MG63 (cell line): Measurements from ENCODE around the gene POR. TPM values are rescaled to one million over a fixed set of nuclear protein-coding genes. Genes with fewer than 3 reads are reported as not detected.

Experiments used
- DNase-seq: peaks from one replicate; pipeline ENCODE4 v3.0.0-alpha.2; 2020
- H3K27me3 ChIP-seq: fragments of 250-450 bp; sonication (Bioruptor Pico); 2 replicates; pipeline ENCODE4 v1.5.1; 2020; ENCODE audit warnings: mild to moderate bottlenecking, moderate library complexity
- H3K36me3 ChIP-seq: fragments of 250-450 bp; sonication (Bioruptor Pico); 2 replicates; pipeline ENCODE4 v1.5.1; 2020; ENCODE audit warnings: mild to moderate bottlenecking, moderate library complexity
- H3K4me3 ChIP-seq: fragments of 250-450 bp; sonication (Bioruptor Pico); 2 replicates; pipeline ENCODE4 v1.5.1; 2020; ENCODE audit warnings: mild to moderate bottlenecking, moderate library complexity
- H3K9me3 ChIP-seq: fragments of 250-450 bp; sonication (Bioruptor Pico); 2 replicates; pipeline ENCODE4 v1.5.1; 2020; ENCODE audit warnings: mild to moderate bottlenecking, moderate library complexity
- total RNA-seq: library from RNA; depleted of rRNA; stranded (reverse); fragments of >200 nt; shearing (Covaris generic); gene quantifications from 2 replicates; pipeline ENCODE4 v1.2.3, GENCODE V29; 2014; ENCODE audit warnings: low replicate concordance

Gene POR
- total RNA-seq, 1 experiment from 2014 or later, result 23.3 TPM

DNA sequence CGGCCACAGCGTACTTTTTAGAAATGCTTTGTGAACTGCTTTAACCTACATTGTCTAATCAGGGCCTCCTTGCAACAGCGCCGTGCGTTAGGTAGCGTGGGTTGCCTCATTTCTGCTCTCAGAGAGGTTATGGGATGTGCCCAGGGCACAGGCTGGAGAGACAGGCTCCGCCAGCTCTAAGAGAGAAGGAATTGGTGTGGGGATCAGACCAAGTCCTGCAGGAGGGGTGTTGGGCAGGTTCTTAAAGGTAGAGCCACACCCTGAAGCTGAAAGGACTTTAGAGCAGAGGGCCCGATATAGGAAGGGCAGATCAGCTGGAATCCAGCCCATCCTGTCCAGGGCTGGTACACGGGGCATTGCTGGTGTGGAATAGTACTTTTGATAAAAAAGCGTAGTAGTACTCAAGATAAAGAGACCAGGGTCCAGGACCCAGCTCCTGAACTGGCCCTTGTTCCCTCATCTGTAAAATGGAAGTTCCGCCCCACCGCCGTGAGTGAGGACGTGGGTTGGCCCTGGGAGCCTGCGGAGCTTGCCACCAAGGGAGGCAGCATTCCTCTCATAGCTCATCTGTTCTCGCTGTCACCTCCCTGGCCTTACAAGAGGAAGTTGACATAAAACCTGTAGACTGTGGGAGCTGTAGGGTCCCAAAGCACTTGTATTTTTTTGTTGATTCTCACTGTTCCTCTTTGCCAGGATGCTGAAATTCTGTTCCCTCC, 42.2 kb downstream of the POR start:
- no peak for DNase-seq
- no peaks in the 10 kb centered on the region for H3K27me3 ChIP-seq
- H3K4me3 ChIP-seq, result no peak overlapping the region
- H3K9me3 ChIP-seq, result no peaks in the 10 kb centered on the region
- no peaks in the 10 kb centered on the region; the same call in 1 of the 2 replicates for H3K36me3 ChIP-seq

DNA sequence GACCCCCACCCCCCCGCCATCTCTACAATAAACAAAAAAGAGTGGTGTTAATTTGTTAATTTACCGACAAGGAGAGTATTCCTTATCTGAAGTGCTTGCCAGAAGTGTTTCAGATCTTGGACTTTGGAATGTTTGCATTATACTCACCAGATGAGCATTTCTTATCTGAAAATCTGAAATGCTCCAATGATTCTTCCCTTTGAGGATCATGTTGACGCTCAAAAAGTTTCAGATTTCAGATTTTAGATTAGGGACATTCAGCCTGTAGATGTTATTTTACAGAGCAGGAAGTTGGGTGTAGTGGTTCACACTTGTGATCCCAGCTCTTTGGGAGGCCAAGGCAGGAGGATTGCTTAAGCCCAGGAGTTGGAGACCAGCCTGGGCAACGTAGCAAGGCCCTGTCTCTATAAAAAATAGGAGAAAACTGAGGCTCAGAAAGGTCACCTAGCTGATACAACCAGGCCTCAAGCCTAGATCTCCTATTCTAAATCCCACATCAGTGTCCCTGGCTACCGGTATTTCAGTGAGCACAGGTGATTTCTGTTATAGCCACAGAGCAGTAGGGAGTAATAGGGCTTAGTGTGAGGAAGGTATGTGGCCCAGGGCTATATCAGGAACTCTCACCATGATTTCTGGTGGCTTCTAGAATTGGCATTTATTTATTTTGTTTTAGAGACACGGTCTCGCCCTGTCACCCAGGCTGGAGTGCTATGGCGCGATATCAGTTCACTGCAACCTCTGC, 44.0 kb downstream of the POR start:
- Histone ChIP-seq H3K36me3 (no peaks in the 10 kb centered on the region; the same call in 1 of the 2 replicates), H3K27me3 (no peaks in the 10 kb centered on the region), H3K9me3 (no peaks in the 10 kb centered on the region), H3K4me3 (no peak overlapping the region)
- no peak for DNase-seq

DNA sequence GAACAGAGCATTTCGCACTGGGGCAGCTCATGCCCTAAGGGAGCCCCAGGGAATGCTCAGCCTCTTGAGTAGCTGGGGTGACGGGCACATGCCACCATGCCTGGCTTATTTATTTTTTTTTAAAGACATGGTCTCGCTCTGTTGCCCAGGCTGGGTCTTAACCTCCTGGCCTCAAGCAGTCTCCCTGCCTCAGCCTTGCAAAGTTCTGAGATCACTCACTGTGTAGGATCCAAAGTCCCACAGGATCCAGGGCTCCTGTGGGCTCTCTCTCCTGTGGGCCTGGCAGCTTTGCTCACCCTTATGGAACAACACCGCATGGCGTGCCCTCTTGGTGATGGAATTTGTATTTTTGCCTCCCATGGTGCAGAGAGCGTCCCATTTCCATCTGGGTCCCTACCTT, 45.4 kb downstream of the POR start:
- no peak overlapping the region for H3K4me3 ChIP-seq
- no peak for DNase-seq
- no peaks in the 10 kb centered on the region; the same call in 1 of the 2 replicates for H3K36me3 ChIP-seq
- H3K9me3 ChIP-seq, result no peaks in the 10 kb centered on the region
- H3K27me3 ChIP-seq, result no peaks in the 10 kb centered on the region

DNA sequence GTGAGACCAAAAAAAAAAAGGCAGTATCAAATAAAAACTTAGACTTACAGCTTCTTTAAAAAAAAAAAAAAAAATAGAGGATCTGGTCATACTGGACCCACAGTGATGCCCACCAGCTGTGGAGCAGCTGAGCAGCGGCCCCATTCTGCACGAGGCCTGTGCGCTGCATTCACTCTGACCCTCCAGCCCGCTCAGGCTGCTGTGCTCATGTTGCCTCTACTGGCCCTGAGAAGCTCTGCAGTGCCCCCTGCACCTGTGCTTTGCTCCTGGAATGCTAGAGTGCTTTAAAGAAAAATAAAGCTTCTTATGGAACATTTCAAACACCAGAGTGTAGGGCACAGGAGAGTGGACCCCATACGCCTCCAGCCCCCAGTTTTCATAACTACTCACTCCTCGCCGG, 46.3 kb downstream of the POR start:
- H3K4me3 ChIP-seq, result no peak overlapping the region
- H3K36me3 ChIP-seq, result no peaks in the 10 kb centered on the region
- H3K27me3 ChIP-seq, result no peaks in the 10 kb centered on the region
- H3K9me3 ChIP-seq, result no peaks in the 10 kb centered on the region
- DNase-seq, result no peak

DNA sequence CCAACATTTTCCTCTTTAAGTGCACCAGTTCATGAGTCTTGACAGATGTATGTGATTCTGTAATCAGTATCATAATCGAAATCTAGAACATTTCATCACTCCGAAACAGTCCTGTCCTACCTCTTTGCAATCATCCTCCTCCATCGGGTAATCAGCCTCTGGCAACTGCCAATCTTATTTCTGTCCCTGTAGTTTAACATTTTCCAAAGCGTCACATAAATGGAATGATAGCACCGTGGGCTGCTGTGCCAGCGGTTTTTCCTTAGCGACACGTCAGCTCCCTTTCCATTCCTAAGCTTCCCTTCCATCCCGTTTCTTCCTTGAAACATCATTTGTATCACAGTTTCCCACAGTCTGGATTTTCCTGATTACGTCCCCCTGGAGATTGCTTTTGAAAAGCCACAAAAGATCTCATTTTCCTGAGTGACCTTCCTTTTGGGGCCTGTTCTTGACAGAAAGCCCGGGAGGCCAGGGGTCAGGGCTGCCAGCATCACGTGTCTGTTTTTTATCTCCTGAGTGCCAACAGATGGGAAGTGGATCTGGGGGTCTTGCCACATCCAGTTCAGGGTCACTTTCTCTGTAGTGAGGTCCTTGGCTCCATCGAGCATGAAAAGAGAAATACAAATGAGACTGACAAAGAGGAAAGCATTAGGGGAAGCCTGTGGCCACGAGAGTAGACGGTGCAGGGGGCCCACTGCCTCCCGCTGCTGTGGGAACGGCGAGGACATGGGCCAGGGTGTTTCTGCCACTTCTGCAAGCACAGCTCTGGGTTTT, 47.8 kb downstream of the POR start:
- H3K36me3 ChIP-seq, result no peaks in the 10 kb centered on the region

DNA sequence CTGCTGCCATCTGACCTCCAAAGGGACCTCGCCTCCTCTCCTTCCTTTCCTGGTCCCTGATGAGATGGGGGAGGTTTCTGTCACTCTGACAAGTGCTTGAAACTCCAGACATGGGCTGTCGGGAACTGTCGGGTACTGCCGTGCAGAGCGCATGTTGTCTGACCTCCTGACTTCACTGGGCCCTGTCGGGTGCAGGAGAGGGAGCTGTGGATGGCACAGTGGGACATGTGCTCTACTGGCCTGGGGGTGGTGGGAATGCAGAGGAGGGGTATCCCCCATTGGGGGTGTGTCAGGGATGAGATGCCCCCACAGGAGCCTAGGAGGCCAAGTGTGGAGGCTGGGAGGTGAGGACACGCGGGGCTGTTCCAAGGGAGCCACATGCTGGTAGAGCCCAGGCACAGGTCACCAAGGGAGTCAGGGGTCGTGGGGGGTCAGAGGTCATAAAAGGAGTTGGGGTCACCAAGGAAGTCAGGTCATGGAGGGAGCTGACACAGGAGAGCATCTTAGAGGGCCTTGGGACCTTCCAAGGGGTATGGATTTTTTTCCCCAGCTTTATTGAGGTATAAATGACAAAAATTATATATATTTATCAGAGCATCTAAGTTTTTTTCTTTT, 48.5 kb downstream of the POR start:
- H3K27me3 ChIP-seq, result no peaks in the 10 kb centered on the region
- H3K9me3 ChIP-seq, result no peaks in the 10 kb centered on the region
- no peak for DNase-seq
- H3K4me3 ChIP-seq, result no peak overlapping the region
- H3K36me3 ChIP-seq, result no peaks in the 10 kb centered on the region

More for the DNA sequence above, 47.8 kb downstream of the POR start:
- no peak for DNase-seq
- H3K4me3 ChIP-seq, result no peak overlapping the region
- no peaks in the 10 kb centered on the region for H3K9me3 ChIP-seq
- no peaks in the 10 kb centered on the region for H3K27me3 ChIP-seq

DNA sequence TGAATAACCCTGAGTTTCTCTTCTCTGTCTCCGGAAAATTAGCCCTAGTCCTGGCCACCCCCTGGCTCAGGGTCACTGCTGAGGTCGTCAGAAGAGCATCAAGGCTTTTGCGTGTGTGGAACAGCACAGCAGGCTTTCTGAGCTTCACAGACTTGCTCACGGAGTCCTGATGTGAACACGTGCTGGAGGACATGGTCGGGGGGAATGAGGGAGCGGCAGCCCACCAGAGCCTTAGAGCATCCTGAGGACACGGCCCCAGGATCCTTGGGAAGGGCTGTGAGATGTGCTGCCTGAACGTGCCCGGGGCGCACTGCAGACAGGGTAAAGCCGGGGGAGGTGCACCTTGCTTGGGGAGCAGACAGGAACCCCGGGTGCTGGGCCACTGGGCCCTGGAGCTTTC, 50.7 kb downstream of the POR start:
- Histone ChIP-seq H3K27me3 (no peaks in the 10 kb centered on the region), H3K36me3 (no peaks in the 10 kb centered on the region), H3K9me3 (no peaks in the 10 kb centered on the region), H3K4me3 (no peak overlapping the region)
- DNase-seq, result no peak

DNA sequence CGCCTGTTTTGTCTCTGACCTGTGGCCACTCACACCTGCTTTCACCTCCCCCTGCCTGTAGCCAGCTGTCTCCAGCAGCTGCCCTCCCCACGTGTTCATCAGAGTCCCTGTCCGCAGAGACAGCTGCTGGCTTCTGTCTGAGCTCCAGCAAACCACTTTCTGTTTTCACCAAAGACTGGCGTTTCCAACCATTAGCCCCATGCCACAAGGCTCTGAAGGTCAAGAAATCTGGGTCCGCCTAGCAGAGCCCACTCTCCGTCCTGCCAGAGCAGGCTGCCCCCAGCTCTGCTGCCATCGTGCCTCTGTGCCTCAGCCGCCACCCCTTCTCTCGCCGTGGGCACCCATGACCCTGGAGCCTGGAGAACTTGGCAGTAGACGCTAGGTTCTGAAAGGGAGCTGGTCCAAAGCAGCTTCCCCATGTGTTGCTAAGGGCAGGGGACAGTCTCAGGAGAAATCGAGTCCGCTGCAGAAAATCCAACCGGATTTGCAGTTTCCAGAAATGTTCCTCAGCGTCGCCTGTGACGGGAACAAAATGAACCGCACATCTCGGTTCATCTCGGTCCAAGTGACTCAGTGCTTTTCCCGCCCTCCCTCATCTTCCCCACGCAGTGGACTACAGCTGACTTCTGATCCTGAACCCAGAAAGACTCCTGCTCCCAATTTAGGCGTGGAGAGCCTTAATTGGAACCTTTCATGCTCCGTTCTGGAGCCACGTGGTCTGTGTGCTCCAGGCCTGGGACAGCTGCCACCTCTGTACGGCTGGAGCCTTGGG, 51.4 kb downstream of the POR start:
- H3K4me3 ChIP-seq, result no peak overlapping the region
- no peaks in the 10 kb centered on the region for H3K9me3 ChIP-seq
- H3K27me3 ChIP-seq, result no peaks in the 10 kb centered on the region
- no peaks in the 10 kb centered on the region for H3K36me3 ChIP-seq
- DNase-seq, result no peak

DNA sequence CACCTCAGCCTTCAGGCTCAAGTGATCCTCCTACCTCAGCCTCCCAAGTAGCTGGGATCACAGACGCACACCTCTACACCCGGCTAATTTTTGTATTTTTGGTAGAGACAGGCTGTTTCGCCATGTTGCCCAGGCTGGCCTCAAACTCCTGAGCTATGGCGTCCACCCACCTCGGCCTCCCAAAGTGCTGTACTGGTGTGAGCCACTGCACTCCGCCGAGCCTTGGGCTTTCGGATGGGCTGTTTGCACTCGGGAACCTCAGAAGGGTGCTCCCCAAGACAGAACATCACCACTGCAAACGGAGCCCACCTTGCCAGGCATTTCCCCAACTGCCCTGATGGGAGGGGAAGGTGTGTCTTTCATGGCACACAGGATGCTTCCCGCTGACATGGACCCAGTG, 52.1 kb downstream of the POR start:
- Histone ChIP-seq H3K36me3 (no peaks in the 10 kb centered on the region), H3K27me3 (no peaks in the 10 kb centered on the region), H3K9me3 (no peaks in the 10 kb centered on the region), H3K4me3 (no peak overlapping the region)
- no peak for DNase-seq

DNA sequence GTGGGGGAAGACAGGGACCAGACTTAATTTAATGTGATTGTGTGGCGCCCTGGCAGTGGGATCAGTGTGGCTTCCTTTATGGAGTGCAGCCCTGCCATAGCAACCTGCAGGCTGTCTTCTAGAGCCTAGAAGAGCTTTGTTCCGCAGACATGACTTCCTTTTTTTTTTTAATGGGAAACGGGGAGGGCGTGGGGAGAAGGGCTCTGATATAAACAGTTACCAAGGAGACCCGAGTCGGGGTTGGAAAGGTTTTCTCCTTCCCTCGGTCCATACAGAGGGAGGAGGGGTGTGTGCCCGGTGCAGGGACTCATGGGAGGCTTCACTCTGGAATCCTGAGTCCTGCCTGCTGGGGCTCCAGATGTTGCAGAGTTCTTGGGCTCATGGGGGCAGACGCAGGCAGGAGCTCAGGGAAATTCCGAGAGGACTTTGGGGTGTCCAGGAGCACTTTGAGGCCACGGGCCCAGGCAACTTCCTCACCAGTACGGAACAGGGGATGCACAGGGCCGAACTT, 52.6 kb downstream of the POR start:
- H3K36me3 ChIP-seq, result no peaks in the 10 kb centered on the region
- H3K27me3 ChIP-seq, result no peaks in the 10 kb centered on the region
- H3K4me3 ChIP-seq, result no peak overlapping the region
- no peaks in the 10 kb centered on the region for H3K9me3 ChIP-seq
- DNase-seq, result no peak

DNA sequence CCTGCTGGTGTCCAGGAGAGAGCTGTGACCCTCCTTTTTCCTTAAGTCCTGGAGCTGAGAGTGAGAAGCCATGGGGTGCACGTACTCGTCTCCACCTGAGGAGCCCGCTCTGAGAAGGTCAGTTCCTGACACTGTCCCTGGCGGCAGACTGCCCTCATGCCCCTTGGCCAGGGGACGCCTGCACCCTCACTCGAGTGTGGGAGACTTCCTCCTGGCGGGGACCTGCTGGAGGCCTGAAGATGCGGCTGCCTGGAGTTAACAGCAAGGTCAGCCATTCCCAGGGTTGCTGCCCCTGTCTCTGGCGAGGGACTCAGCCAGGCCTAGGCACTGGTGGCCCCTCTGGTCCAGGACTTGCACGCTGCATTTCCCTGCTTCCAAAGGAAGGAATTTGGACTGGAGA, 53.1 kb downstream of the POR start:
- Histone ChIP-seq H3K9me3 (no peaks in the 10 kb centered on the region), H3K4me3 (no peak overlapping the region), H3K36me3 (no peaks in the 10 kb centered on the region), H3K27me3 (no peaks in the 10 kb centered on the region)
- DNase-seq, result no peak

DNA sequence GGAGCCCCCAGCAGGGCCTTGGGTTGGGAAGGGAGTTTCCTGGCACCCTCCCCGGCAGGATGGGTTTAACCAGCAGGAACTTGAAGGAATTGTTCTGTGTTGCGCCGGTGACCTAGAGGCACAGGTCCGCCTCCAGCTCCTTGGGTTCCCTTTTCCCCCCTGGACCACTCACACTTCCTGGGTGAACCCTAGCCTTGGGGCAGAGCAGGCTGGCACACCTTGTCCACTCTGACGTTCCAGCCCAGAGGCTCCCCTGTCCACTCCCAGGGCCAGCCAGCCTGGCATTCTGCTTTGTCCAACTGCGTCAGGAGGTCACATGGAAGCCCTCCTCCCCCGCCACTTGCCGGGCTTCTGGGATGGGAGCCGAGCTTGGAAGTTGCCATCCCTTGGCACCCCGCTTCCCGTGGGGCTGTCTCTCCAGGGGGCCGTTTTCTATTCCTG, 53.6 kb downstream of the POR start:
- Histone ChIP-seq H3K9me3 (no peaks in the 10 kb centered on the region), H3K36me3 (no peaks in the 10 kb centered on the region)

DNA sequence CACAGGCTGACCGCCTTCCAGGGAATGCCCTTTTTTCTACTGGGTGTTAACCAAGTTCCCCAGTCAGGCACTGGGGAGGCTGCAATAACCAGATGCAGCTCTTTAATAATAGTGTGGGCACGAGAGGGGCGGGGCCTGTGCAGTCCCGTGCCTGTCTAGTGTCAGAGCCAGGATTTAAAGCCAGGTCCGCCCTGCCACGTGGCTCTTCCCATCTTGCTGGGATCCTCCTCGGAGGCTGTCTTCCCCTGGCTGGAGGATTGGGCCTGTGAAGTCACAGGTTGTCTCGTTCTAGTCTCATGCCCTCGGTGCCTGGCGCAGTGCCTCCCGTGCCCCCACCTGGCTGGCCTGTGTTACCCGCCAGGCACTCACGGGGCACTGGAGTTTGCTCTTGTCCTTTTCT, 54.2 kb downstream of the POR start:
- no peaks in the 10 kb centered on the region for H3K27me3 ChIP-seq
- no peaks in the 10 kb centered on the region for H3K9me3 ChIP-seq
- no peak overlapping the region for H3K4me3 ChIP-seq
- DNase-seq, result no peak
- H3K36me3 ChIP-seq, result no peaks in the 10 kb centered on the region

More for the DNA sequence above, 53.6 kb downstream of the POR start:
- DNase-seq, result no peak
- no peak overlapping the region for H3K4me3 ChIP-seq
- no peaks in the 10 kb centered on the region for H3K27me3 ChIP-seq

DNA sequence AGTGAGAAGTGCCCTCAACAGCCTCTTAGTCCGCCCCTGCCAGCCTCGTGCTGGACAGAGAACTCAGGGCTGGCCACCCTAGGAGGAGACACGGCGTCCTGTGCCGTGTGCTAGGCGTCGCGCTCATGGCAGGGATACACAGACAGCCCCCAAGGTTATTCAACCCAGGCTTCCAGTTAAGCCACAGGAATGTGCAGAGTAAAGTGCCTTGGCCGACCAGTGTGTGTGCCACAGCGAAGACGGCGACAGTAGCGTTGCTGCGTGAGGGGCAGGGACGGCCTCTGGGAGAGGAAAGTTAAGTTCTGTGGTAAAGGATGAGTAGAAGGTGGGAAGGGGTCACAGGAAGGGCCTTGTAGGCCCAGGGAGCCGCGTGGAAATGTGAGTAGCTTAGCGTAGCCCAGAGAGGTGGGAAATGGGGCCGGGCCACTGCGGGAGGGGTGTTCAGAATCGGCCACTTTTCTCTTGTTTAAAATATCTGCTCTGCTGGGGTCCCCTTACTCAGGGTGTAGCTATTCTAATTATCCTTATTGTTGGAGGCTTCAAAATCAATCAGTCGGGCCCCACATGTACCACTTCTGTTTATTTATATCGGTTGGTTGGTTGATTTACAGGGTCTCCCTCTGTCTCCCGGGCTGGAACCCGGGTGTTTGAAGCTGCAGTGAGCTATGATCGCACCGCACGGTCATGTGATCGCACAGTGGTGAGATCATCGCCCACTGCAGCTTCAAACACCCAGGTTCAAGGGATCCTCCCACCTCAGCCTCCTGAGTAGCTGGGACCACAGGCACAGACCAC, 54.9 kb downstream of the POR start:
- H3K4me3 ChIP-seq, result no peak overlapping the region
- no peaks in the 10 kb centered on the region for H3K36me3 ChIP-seq
- H3K27me3 ChIP-seq, result no peaks in the 10 kb centered on the region
- H3K9me3 ChIP-seq, result no peaks in the 10 kb centered on the region
- DNase-seq, result no peak

DNA sequence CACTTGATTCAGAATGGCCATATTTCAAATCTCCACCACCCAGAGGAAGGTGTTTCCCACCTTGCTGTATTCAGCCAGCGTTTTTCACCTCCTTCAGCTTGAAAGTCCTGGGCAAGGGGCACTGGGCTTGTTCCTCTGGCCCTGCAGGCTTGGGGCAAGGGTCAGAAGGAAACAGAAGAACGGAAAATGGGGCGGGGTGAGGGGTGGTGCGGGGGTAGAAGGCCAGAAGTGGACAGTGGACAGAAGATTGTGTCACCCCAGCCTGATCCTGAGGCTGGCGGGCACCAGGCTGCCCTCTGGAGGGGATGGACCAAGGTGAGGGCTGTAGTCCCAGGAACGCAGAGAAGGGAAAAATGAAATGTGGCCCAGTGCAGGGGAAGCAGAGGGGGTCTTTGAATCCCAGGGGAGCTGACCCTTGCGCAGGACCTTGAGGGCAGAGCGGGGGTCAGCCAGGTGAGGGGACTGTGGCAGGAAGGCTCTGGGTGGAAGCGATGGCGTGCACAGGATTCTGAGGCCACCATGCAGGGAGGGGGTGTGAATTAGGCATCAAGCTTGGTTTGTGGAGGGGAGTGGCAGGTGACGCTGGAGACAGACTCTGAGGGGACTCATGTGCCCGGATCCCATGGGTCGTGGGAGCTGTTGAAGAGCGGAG, 56.5 kb downstream of the POR start:
- H3K9me3 ChIP-seq, result no peaks in the 10 kb centered on the region
- H3K27me3 ChIP-seq, result no peaks in the 10 kb centered on the region
- H3K4me3 ChIP-seq, result no peak overlapping the region
- H3K36me3 ChIP-seq, result no peaks in the 10 kb centered on the region
- no peak for DNase-seq
